MCF 10A (cell line): ENCODE results near the gene SPAG8. TPM values are rescaled to one million over a fixed set of nuclear protein-coding genes. Genes with fewer than 3 reads are reported as not detected.

Experiments
- BruUV-seq: library from RNA; stranded (reverse); fragments of 400-500 nt; replicated peaks from 2 replicates; lab custom pipeline; 2021; lab: Mats Ljungman, UMichigan
- CTCF ChIA-PET: fragments of 300-600 bp; sonication (Branson Sonifier 250); formaldehyde crosslinking; extraction: SDS; loops from one replicate; lab custom pipeline; 2021; ENCODE audit warnings: antibody characterized with exemption, inconsistent platforms; lab: Yijun Ruan, JAX
- POLR2A ChIA-PET: fragments of 300-600, 350-650 bp; sonication (Branson Sonifier 250); formaldehyde crosslinking; extraction: SDS; loops from one replicate; lab custom pipeline; 2020; ENCODE audit warnings: antibody characterized with exemption, inconsistent platforms; lab: Yijun Ruan, JAX
- DNase-seq: peaks from one replicate; pipeline ENCODE4 v3.0.0-alpha.2; 2018; ENCODE audit not compliant: unreplicated experiment
- H3K27ac Mint-ChIP-seq: one replicate; pipeline ENCODE4 v1.8.0; 2022; ENCODE audit warnings: mild to moderate bottlenecking, low read depth, mixed read lengths; ENCODE audit not compliant: unreplicated experiment
- H3K27me3 Mint-ChIP-seq: one replicate; pipeline ENCODE4 v1.8.0; 2022; ENCODE audit warnings: mixed read lengths; ENCODE audit not compliant: insufficient read depth, unreplicated experiment
- H3K36me3 Mint-ChIP-seq: one replicate; pipeline ENCODE4 v1.8.0; 2022; ENCODE audit warnings: mild to moderate bottlenecking, moderate library complexity, mixed read lengths; ENCODE audit not compliant: insufficient read depth, unreplicated experiment
- H3K4me1 Mint-ChIP-seq: one replicate; pipeline ENCODE4 v1.8.0; 2022; ENCODE audit warnings: mixed read lengths; ENCODE audit not compliant: insufficient read depth, unreplicated experiment
- H3K4me3 Mint-ChIP-seq: one replicate; pipeline ENCODE4 v1.8.0; 2022; ENCODE audit warnings: mild to moderate bottlenecking, moderate library complexity, mixed read lengths; ENCODE audit not compliant: unreplicated experiment
- H3K9me3 Mint-ChIP-seq: one replicate; pipeline ENCODE4 v1.8.0; 2022; ENCODE audit warnings: mixed read lengths; ENCODE audit not compliant: unreplicated experiment
- CTCF ChIP-seq: fragments of 200-600 bp; IDR thresholded peaks from one replicate; pipeline ENCODE4 v1.8.0; 2022; ENCODE audit warnings: antibody characterized with exemption, mild to moderate bottlenecking; ENCODE audit not compliant: unreplicated experiment
- intact Hi-C: fragments of 100-400 bp; cut with micrococcal nuclease; formaldehyde crosslinking; loops from 2 replicates; pipeline ENCODE4 v1.14.1; 2022
- total RNA-seq: library from RNA; stranded (reverse); gene quantifications from 2 replicates; pipeline ENCODE4 v1.2.3, GENCODE V29; 2022

Gene SPAG8
- total RNA-seq, 1 experiment from 2014 or later, result 1.1 TPM

- H3K4me3 Mint-ChIP-seq, result no peak overlapping the region
- no TSS peak for BruUV-seq
- intact Hi-C loops, result no loop called here
- ChIA-PET CTCF (interaction anchor here (0.6 to 2.1 kb wide), 8 partner anchors 9 to 107 kb away, joined by 3 to 10 read pairs (median 4); no protein-coding TSS in a partner anchor), POLR2A (interaction anchor here (0.8 kb wide), 1 partner anchor 21 kb away, joined by 6 read pairs; the partner anchor contains the start of gene HINT2)
- no peak for TF ChIP-seq CTCF
- peaks cover 8% of the 10 kb centered on the region for H3K4me1 Mint-ChIP-seq
- peak; percentile 44 for DNase-seq
- H3K36me3 Mint-ChIP-seq, result no peaks in the 10 kb centered on the region
- no peaks in the 10 kb centered on the region for H3K9me3 Mint-ChIP-seq
- H3K27me3 Mint-ChIP-seq, result peaks cover 10% of the 10 kb centered on the region
- no peak overlapping the region for H3K27ac Mint-ChIP-seq
These were observed 23.2 kb upstream of the SPAG8 start for GRCh38 chr9:35835216-35835632.

DNA sequence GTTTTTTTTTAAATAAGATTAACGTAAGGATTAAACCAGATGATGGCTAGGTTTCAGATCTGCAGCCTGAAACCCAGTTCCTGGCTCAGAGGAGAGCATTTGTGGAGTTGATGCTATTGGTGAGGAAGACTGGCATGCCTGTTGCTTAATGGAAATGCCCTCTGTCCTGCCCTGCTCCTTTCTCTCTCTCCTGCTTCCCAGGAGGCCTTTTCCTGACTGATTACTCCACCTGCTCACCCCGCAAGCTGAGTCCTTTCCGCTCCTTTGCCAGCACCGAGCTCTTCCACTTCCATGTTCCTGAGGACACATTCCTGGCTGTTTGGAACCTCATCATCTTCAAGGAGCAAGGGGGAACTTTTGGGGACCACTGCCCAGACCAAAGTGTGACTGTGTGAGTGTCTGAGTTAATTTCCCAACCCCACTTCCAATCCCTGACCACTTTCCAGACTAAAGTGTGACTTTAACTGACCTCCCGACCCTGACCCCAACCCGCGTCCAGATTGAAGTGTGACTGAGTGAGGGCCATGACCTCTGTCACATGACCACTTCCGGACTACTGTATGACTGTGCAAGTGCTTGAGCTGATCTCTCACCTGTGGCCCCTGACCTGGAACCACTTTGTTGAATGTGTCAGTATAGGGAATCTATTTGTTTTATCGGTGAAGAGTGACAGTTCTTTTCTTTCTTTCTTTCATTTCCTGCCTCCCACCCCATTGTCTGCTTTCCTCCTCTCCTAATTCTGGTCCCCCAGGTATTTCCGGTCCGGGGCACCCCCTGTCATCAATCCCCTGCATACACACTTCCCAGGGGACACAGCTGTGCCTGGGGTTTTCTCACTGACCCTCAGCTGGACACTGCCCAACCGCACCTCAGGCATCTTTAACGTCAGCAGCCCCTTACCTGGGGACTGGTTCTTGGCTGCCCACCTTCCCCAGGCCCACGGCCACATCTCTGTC lies 22.5 kb upstream of the SPAG8 start:
- intact Hi-C loops, result no loop called here
- POLR2A ChIA-PET, result interaction anchor here (0.6 to 1.4 kb wide), 5 partner anchors 9 to 356 kb away, joined by 3 to 4 read pairs (median 4); partner anchors contain the start of gene CLTA
- Mint-ChIP-seq H3K36me3 (no peaks in the 10 kb centered on the region), H3K27me3 (peaks cover 7% of the 10 kb centered on the region), H3K9me3 (no peaks in the 10 kb centered on the region), H3K27ac (no peak overlapping the region), H3K4me1 (peaks cover 14% of the 10 kb centered on the region), H3K4me3 (no peak overlapping the region)
- no TSS peak for BruUV-seq
- DNase-seq, result no peak
- no peak for TF ChIP-seq CTCF
- CTCF ChIA-PET, result interaction anchor here (0.7 to 1.6 kb wide), 3 partner anchors 9 to 48 kb away, joined by 3 to 7 read pairs (median 3); no protein-coding TSS in a partner anchor

- no TSS peak for BruUV-seq
- no peaks in the 10 kb centered on the region for H3K9me3 Mint-ChIP-seq
- peak overlapping the region; percentile 44 for H3K27ac Mint-ChIP-seq
- H3K4me3 Mint-ChIP-seq, result no peak overlapping the region
- ChIA-PET POLR2A (interaction anchor here (0.6 to 1.5 kb wide), 4 partner anchors 9 to 72 kb away, joined by 3 read pairs; no protein-coding TSS in a partner anchor), CTCF (interaction anchor here (0.6 to 1.2 kb wide), 4 partner anchors 23 to 105 kb away, joined by 3 to 5 read pairs (median 4); no protein-coding TSS in a partner anchor)
- intact Hi-C loops, result no loop called here
- H3K27me3 Mint-ChIP-seq, result no peaks in the 10 kb centered on the region
- H3K4me1 Mint-ChIP-seq, result peaks cover 25% of the 10 kb centered on the region
- no peak for TF ChIP-seq CTCF
- no peak for DNase-seq
- H3K36me3 Mint-ChIP-seq, result no peaks in the 10 kb centered on the region
These were observed 20.8 kb upstream of the SPAG8 start for GRCh38 chr9:35832814-35833213.

GRCh38 chr9:35831040-35831439 lies 19.0 kb upstream of the SPAG8 start:
- DNase-seq, result no peak
- H3K4me3 Mint-ChIP-seq, result no peak overlapping the region
- CTCF ChIA-PET, result interaction anchor here (1.5 kb wide), 1 partner anchor 51 kb away, joined by 9 read pairs; no protein-coding TSS in a partner anchor

More at GRCh38 chr9:35831040-35831439, 19.0 kb upstream of the SPAG8 start:
- no peak for TF ChIP-seq CTCF
- H3K9me3 Mint-ChIP-seq, result no peaks in the 10 kb centered on the region
- no peaks in the 10 kb centered on the region for H3K36me3 Mint-ChIP-seq
- H3K4me1 Mint-ChIP-seq, result peaks cover 43% of the 10 kb centered on the region
- POLR2A ChIA-PET, result interaction anchor here (1.6 kb wide), 1 partner anchor 17 kb away, joined by 3 read pairs; no protein-coding TSS in a partner anchor
- no peaks in the 10 kb centered on the region for H3K27me3 Mint-ChIP-seq
- BruUV-seq, result no TSS peak
- intact Hi-C loops, result no loop called here
- H3K27ac Mint-ChIP-seq, result no peak overlapping the region
